ENCODE results near the gene NPAS3.

NPAS3 gene

DNA sequence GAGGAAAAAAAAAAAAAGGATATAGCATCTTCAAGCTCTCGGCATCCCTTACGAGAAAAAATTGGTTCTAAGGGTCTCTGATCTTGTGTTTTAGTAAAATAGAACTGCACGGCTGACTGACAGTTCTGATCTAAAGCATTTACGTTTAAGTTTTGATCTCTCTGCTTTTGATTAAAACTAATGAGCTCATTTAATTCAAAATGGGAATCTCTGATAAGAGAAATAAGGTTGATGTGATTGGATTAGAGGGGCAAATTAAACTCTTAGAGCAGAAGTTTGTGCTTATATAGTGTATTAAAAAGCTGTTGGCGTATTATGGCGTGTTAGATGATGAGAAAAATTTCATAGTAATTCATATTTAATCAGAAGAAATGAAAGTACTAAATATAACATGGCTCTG, 794.6 kb downstream of the NPAS3 start:
- H3K4me3 ChIP-seq (ENCODE audit: low read depth, low read length), result no peak overlapping the region
- TF ChIP-seq, protein P1, sequence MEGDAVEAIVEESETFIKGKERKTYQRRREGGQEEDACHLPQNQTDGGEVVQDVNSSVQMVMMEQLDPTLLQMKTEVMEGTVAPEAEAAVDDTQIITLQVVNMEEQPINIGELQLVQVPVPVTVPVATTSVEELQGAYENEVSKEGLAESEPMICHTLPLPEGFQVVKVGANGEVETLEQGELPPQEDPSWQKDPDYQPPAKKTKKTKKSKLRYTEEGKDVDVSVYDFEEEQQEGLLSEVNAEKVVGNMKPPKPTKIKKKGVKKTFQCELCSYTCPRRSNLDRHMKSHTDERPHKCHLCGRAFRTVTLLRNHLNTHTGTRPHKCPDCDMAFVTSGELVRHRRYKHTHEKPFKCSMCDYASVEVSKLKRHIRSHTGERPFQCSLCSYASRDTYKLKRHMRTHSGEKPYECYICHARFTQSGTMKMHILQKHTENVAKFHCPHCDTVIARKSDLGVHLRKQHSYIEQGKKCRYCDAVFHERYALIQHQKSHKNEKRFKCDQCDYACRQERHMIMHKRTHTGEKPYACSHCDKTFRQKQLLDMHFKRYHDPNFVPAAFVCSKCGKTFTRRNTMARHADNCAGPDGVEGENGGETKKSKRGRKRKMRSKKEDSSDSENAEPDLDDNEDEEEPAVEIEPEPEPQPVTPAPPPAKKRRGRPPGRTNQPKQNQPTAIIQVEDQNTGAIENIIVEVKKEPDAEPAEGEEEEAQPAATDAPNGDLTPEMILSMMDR (IDR thresholded peaks at IDR 0.05; ENCODE audit: borderline replicate concordance, insufficient read depth, low read depth, low read length), result no peak

DNA sequence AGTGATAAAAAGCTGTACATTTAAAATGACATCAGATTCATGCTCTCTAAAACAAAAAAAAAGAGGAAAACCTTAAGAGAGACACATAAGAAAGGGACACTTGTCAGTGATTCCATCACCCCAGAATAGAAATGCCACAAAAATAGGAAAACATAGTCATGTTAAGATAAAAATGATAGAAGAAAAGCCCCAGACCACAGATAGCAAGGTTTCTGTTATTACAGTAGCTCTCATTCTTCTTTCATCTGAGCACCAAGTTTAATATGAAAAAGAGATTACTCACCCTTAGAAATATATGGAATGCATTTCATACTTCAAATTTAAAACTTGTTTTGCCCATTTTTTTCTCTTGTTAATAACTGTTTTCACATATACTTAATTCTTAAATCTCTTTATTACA, 795.0 kb downstream of the NPAS3 start:
- TF ChIP-seq, protein P1 (IDR thresholded peaks at IDR 0.05; ENCODE audit: borderline replicate concordance, insufficient read depth, low read depth, low read length), result no peak
- no peak overlapping the region for H3K4me3 ChIP-seq (ENCODE audit: low read depth, low read length)

DNA sequence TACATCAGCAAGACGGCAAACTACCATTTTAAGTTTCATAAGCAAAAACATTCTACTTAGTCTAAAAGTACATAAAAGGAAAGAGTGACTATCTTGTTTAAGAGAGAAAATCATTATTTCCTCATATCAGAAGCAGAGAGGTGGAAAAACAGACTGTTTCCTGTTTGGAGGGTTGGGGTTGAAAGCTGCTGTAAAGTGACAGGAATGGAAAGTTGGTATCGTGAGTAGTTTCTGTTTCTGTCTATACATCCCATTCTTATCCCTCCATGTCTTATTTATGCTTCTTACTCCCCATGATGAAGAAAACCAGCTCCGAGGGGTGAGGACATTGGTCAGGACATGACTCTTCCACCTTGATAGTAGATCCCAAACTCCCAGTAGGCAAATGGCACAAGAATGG, 795.7 kb downstream of the NPAS3 start:
- no peak overlapping the region for H3K4me3 ChIP-seq (ENCODE audit: low read depth, low read length)
- TF ChIP-seq, protein P1 (IDR thresholded peaks at IDR 0.05; ENCODE audit: borderline replicate concordance, insufficient read depth, low read depth, low read length), result no peak

DNA sequence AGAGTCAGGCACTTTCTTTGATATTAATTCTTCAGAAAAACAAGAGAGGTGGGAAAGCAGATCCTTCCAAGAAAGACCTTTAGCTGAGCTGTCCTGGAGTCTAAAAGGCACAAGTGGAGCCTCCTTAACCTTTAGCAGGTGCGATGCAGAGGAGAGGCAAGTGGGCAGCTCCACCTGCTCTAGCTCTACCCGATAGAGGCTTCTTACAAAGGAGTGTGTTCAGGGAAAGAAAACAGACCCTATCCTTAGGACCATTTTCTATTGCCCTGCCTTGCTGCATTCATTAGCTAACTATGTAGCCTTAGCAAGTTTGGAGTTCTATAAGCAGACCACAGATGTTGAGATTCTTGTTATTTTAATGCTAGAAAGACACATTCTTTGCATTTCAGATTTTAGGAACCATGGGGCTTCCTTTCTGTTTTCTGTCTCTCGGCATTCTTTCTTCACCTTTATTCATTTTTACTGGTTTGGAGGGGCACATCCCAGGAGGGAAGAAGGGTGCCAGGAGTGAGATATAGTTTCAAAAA, 797.7 kb downstream of the NPAS3 start:
- TF ChIP-seq, protein P1 (IDR thresholded peaks at IDR 0.05; ENCODE audit: borderline replicate concordance, insufficient read depth, low read depth, low read length), result no peak
- no peak overlapping the region for H3K4me3 ChIP-seq (ENCODE audit: low read depth, low read length)

DNA sequence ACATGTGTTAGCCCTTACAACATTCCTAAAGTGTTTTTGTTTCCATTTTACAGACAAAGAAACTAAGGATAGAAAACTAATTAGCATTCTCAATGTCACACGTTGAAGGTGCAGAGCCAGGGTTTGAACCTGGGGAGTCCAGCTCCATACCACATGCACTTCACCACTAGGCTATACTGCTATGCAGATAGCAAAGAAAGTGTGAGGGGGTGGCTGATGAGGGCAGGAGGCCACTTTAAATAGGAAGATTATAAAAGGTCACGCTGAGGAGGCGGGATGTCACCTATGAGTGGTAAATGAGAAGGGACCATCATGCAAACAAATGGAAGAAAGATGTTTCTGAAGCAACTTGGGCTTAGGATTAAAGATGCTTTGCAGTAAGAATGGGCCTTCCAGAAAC, 798.3 kb downstream of the NPAS3 start:
- no peak overlapping the region for H3K4me3 ChIP-seq (ENCODE audit: low read depth, low read length)
- TF ChIP-seq, protein P1 (IDR thresholded peaks at IDR 0.05; ENCODE audit: borderline replicate concordance, insufficient read depth, low read depth, low read length), result no peak

DNA sequence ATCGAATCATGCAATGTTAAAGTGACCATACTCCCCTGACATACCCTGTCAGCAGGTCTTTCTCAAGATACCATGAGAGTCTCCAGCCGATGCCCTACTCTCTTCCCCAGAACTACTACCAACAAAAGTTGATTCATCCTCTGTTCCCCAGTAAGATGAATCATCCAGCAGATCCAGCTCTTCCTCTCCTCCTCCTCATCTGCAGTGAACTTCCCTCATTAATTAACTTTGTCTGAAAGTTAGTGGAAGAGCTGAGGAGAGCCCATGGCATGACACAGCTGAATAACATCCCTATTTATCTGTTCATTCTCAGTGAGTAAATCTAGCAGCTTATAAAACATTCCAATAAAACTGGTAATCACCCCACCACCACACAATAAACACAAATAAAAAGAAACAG, 798.8 kb downstream of the NPAS3 start:
- H3K4me3 ChIP-seq (ENCODE audit: low read depth, low read length), result no peak overlapping the region
- TF ChIP-seq, protein P1 (IDR thresholded peaks at IDR 0.05; ENCODE audit: borderline replicate concordance, insufficient read depth, low read depth, low read length), result no peak

DNA sequence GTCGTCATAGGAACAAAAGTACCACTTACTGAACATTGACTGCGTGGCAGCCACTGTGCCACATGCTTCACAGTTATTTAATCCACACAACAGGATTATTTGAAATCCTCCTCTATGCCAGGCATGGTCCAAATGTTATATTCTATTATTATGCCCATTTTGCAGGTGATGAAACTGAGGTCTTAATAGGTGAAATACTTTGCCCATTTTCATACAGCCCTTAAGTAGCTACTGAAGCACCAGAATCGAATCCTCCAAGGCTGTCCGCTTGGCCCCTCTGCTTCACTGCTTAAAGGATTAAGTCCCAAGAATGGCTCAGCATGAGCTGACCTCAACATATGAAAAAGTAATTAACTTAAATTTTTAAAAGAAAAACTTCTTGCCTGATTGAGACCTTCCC, 799.4 kb downstream of the NPAS3 start:
- TF ChIP-seq, protein P1 (IDR thresholded peaks at IDR 0.05; ENCODE audit: borderline replicate concordance, insufficient read depth, low read depth, low read length), result no peak
- no peak overlapping the region for H3K4me3 ChIP-seq (ENCODE audit: low read depth, low read length)

Measured in GM12875 (cell line).